Tibial nerve (tissue), 4 donors: ENCODE data around the gene ZIM2. TPM values are rescaled to one million over a fixed set of nuclear protein-coding genes. Genes with fewer than 3 reads are reported as not detected.

Experiments
- DNase-seq, 2 donors: peaks; one replicate each; pipeline ENCODE4 v3.0.0-alpha.2; 2019; ENCODE audit warnings: low spot score in 2 of 2
- H3K27ac ChIP-seq, 4 donors: fragments of 200-600 bp; sonication (generic) in 3 of 4; one replicate each; pipeline ENCODE4 v1.5.1; 2017 to 2019; ENCODE audit warnings: mild to moderate bottlenecking in 1 of 4
- H3K27me3 ChIP-seq, 2 donors: fragments of 200-600 bp; sonication (generic) in 1 of 2; one replicate each; pipeline versions ENCODE4 v1.5.1 to v1.6.0; 2017 to 2019
- H3K36me3 ChIP-seq, 3 donors: fragments of 200-600 bp; sonication (generic); one replicate each; pipeline ENCODE4 v1.5.1; 2018 to 2019
- H3K4me1 ChIP-seq, 4 donors: fragments of 200-600 bp; sonication (generic) in 3 of 4; one replicate each; pipeline ENCODE4 v1.5.1; 2017 to 2019
- H3K4me3 ChIP-seq, 4 donors: fragments of 200-600 bp; sonication (generic) in 3 of 4; one replicate each; pipeline ENCODE4 v1.5.1; 2017 to 2019; ENCODE audit warnings: mild to moderate bottlenecking in 1 of 4, moderate library complexity in 1 of 4
- H3K9me3 ChIP-seq, 4 donors: fragments of 200-600 bp; sonication (generic) in 3 of 4; one replicate each; pipeline ENCODE4 v1.5.1; 2017 to 2019
- EP300 ChIP-seq, 2 donors: sonication (generic); formaldehyde crosslinking; IDR thresholded peaks; one replicate each; pipeline ENCODE4 v1.6.1; 2017; ENCODE audit warnings: antibody characterized with exemption in 2 of 2, mild to moderate bottlenecking in 1 of 2
- POLR2A ChIP-seq, 2 donors: fragments of 450-650 bp; IDR thresholded peaks; one replicate each; pipeline ENCODE4 v1.6.1; 2017; ENCODE audit warnings: antibody characterized with exemption in 2 of 2, mild to moderate bottlenecking in 2 of 2, moderate library complexity in 2 of 2
- WGBS, 2 donors: methylation state at CpG; one replicate each; pipeline ENCODE4 v1.1.5; 2018; 5-methylcytosine and 5-hydroxymethylcytosine counted together
- total RNA-seq, 4 donors: library from RNA; depleted of rRNA; stranded (reverse); fragments of >200 nt; gene quantifications; one replicate each; pipeline ENCODE4 v1.1.0, GENCODE V29; 2016
- TF ChIP-seq, protein P1 (sequence below), 5 experiments: fragments of 200-600 bp in 3 of 5; fragments of 450-650 bp in 2 of 5; sonication (generic) in 3 of 5; IDR thresholded peaks; one replicate each; pipeline ENCODE4 v1.5.1; 2016 to 2019; ENCODE audit warnings: antibody characterized with exemption in 5 of 5, mild to moderate bottlenecking in 3 of 5, moderate library complexity in 2 of 5

ZIM2 gene
- total RNA-seq, 4 donors from 2014 or later, result not detected

DNA sequence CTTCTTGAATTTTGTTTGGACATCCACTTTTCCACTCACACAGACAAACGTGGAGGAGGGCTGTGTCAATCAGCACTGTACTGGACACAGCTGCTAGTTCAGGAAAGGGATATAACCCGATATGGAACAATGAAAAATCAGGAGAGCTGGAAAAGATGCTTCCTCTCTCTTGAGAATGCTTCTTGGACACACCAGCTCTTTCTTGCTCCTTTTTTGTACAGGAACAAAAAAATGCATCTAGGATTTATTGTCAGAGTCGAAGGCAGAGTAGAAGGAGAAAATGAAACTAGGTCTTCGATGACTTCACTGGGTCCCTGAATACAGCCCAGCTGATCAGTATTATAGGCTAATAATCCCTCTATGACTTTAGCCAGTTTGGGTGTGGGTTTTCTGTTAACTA, 62.2 kb downstream of the ZIM2 start:
- Histone ChIP-seq H3K27ac (no peak overlapping the region), H3K27me3 (no peaks in the 10 kb centered on the region), H3K4me3 (no peak overlapping the region), H3K36me3 (no peaks in the 10 kb centered on the region), H3K9me3 (peaks cover 0 to 4% (median 0%) of the 10 kb centered on the region in 4 donors), H3K4me1 (no peaks in the 10 kb centered on the region)
- 79 to 82% methylated on average over 4 of the region's 4 CpGs for WGBS, 2 donors
- no peak for DNase-seq
- TF ChIP-seq EP300 (IDR thresholded peaks at IDR 0.05) (no peak), POLR2A (IDR thresholded peaks at IDR 0.05) (no peak)
- TF ChIP-seq, protein P1, sequence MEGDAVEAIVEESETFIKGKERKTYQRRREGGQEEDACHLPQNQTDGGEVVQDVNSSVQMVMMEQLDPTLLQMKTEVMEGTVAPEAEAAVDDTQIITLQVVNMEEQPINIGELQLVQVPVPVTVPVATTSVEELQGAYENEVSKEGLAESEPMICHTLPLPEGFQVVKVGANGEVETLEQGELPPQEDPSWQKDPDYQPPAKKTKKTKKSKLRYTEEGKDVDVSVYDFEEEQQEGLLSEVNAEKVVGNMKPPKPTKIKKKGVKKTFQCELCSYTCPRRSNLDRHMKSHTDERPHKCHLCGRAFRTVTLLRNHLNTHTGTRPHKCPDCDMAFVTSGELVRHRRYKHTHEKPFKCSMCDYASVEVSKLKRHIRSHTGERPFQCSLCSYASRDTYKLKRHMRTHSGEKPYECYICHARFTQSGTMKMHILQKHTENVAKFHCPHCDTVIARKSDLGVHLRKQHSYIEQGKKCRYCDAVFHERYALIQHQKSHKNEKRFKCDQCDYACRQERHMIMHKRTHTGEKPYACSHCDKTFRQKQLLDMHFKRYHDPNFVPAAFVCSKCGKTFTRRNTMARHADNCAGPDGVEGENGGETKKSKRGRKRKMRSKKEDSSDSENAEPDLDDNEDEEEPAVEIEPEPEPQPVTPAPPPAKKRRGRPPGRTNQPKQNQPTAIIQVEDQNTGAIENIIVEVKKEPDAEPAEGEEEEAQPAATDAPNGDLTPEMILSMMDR (IDR thresholded peaks at IDR 0.05), result no peak

DNA sequence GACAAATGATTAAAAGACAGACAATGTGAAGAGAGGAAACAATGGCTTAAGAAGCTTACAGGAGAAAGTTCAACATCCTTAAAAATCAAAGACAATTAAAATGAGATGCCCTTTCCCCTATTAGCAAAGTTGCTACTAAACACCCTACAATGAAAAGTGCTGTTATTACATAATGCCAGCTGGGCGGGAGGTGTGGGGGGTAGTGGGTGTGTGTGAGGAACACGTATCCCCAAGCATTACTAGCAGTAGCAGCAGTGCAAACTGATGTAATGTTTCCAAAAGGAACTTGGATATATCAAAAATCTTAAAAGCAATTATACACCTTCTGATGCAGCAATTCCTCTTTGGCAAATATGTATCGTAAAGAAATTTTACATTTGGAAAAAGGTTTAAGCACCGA, 70.9 kb downstream of the ZIM2 start:
- 90 to 99% methylated on average over 4 of the region's 4 CpGs for WGBS, 2 donors
- Histone ChIP-seq H3K36me3 (no peaks in the 10 kb centered on the region), H3K27ac (no peak overlapping the region), H3K4me3 (no peak overlapping the region), H3K4me1 (no peaks in the 10 kb centered on the region), H3K9me3 (peaks cover 0 to 17% (median 3%) of the 10 kb centered on the region in 4 donors), H3K27me3 (no peaks in the 10 kb centered on the region)
- TF ChIP-seq, protein P1 (IDR thresholded peaks at IDR 0.05), result no peak
- TF ChIP-seq EP300 (IDR thresholded peaks at IDR 0.05) (no peak), POLR2A (IDR thresholded peaks at IDR 0.05) (no peak)
- no peak for DNase-seq

DNA sequence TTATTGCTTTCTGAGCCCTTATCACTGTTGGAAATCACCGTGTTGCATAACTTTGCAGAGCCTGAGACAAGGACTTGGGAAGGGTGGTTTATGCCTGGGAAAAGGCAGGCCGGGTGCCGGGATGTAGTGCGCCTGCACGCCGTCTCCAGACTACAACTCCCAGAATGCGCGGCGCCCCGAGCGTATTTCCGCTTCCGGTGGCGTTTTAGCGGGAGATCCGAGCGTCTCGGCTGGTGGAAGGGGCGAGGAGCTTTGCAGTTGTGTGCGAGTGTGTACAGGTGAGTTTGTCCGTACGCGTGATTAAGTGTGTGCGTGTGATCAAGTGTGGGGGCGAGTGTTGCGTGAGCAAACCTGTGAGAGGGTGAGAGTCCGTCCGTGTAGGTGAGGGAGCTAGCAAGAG, 75.4 kb downstream of the ZIM2 start:
- Histone ChIP-seq H3K27me3 (no peaks in the 10 kb centered on the region), H3K9me3 (peaks cover 0 to 55% (median 3%) of the 10 kb centered on the region in 4 donors), H3K36me3 (peaks cover 0 to 6% (median 0%) of the 10 kb centered on the region in 3 donors), H3K4me3 (peak overlapping the region; percentile 14 to 48 (median 18)), H3K27ac (no peak overlapping the region), H3K4me1 (no peaks in the 10 kb centered on the region)
- TF ChIP-seq, protein P1 (IDR thresholded peaks at IDR 0.05), result no peak
- TF ChIP-seq EP300 (IDR thresholded peaks at IDR 0.05) (no peak), POLR2A (IDR thresholded peaks at IDR 0.05) (no peak)
- WGBS, 2 donors, result 1 to 7% methylated on average over 28 of the region's 28 CpGs
- no peak for DNase-seq

DNA sequence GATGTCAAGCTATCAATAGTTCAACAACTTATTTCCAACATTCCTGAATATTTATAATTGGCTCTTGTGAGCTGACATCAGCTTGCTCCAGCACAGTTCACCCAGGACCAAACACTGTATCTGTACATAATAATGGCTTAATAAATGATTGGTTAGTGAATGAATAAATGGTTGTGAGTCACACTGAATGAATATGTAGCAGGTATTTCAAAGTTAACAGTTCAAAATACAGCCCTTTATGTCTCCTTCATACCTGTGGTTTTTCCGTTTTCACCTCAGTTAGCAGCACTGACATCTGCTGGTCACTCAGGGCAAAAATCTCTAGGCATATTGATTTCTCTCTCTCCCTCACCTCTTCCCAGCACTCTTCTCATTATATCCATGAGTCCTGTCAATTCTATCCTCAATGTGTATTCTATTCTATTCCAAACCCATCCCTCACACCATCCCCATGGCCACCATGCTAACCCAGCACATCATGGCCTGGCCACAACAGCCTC, 76.3 kb downstream of the ZIM2 start:
- no peaks in the 10 kb centered on the region for H3K4me1 ChIP-seq
- H3K36me3 ChIP-seq, result peaks cover 0 to 6% (median 0%) of the 10 kb centered on the region in 3 donors
- TF ChIP-seq, protein P1 (IDR thresholded peaks at IDR 0.05), result no peak
- TF ChIP-seq EP300 (IDR thresholded peaks at IDR 0.05) (no peak), POLR2A (IDR thresholded peaks at IDR 0.05) (no peak)
- 62 to 70% methylated on average over 1 of the region's 1 CpG for WGBS, 2 donors
- H3K9me3 ChIP-seq, result peaks cover 0 to 64% (median 3%) of the 10 kb centered on the region in 4 donors
- H3K4me3 ChIP-seq, result no peak overlapping the region
- DNase-seq, result no peak
- no peaks in the 10 kb centered on the region for H3K27me3 ChIP-seq
- H3K27ac ChIP-seq, result no peak overlapping the region

DNA sequence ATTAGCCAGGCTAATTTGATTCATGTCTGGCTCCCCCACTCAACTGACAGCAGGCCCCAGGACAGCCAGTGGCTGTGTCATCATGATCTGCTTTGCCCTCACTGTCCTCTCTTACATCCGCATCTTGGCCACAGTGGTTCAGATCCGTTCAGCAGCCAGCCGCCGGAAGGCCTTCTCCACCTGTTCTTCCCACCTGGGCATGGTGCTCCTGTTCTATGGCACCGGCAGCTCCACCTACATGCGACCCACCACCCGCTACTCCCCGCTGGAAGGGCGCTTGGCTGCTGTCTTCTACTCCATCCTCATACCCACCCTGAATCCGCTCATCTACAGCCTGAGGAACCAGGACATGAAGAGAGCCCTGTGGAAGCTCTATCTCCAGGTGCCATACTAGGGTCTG, 79.7 kb downstream of the ZIM2 start:
- DNase-seq, result no peak
- H3K9me3 ChIP-seq, result peaks cover 0 to 69% (median 2%) of the 10 kb centered on the region in 4 donors
- H3K36me3 ChIP-seq, result peaks cover 0 to 6% (median 0%) of the 10 kb centered on the region in 3 donors
- H3K27me3 ChIP-seq, result no peaks in the 10 kb centered on the region
- no peak overlapping the region for H3K4me3 ChIP-seq
- 91 to 94% methylated on average over 10 of the region's 10 CpGs for WGBS, 2 donors
- H3K27ac ChIP-seq, result no peak overlapping the region
- no peaks in the 10 kb centered on the region for H3K4me1 ChIP-seq
- TF ChIP-seq EP300 (IDR thresholded peaks at IDR 0.05) (no peak), POLR2A (IDR thresholded peaks at IDR 0.05) (no peak)
- TF ChIP-seq, protein P1 (IDR thresholded peaks at IDR 0.05), result no peak
